Esophagus squamous epithelium (tissue), 5 donors: Measurements from ENCODE around the gene NLGN1. TPM values are rescaled to one million over a fixed set of nuclear protein-coding genes. Genes with fewer than 3 reads are reported as not detected.

Source experiments
- DNase-seq: peaks from one replicate; lab custom pipeline; 2025; lab: John Stamatoyannopoulos, UW
- H3K27ac ChIP-seq, 4 donors: fragments of 200-600 bp; sonication (generic); one replicate each; pipeline ENCODE4 v1.5.1; 2016 to 2019; ENCODE audit warnings: mild to moderate bottlenecking in 1 of 4
- H3K27me3 ChIP-seq, 4 donors: fragments of 200-600 bp; sonication (generic); 1 replicate in 3 of 4; 2 replicates in 1 of 4; pipeline versions ENCODE4 v1.5.1 to v1.6.0; 2017 to 2021; ENCODE audit warnings: antibody characterized with exemption in 1 of 4
- H3K36me3 ChIP-seq, 3 donors: fragments of 200-600 bp; sonication (generic); one replicate each; pipeline ENCODE4 v1.5.1; 2016 to 2019
- H3K4me1 ChIP-seq, 3 donors: fragments of 200-600 bp; sonication (generic); one replicate each; pipeline ENCODE4 v1.5.1; 2017 to 2019
- H3K4me3 ChIP-seq, 4 donors: fragments of 200-600 bp; sonication (generic); 1 replicate in 3 of 4; 2 replicates in 1 of 4; pipeline ENCODE4 v1.5.1; 2016 to 2019; ENCODE audit warnings: mild to moderate bottlenecking in 2 of 4, moderate library complexity in 1 of 4
- H3K9me3 ChIP-seq, 3 donors: fragments of 200-600 bp; sonication (generic); one replicate each; pipeline ENCODE4 v1.5.1; 2016 to 2019
- POLR2A ChIP-seq, 4 donors: fragments of 450-650 bp; IDR thresholded peaks; one replicate each; pipeline ENCODE4 v1.6.1; 2017; ENCODE audit warnings: antibody characterized with exemption in 4 of 4, mild to moderate bottlenecking in 4 of 4, moderate library complexity in 3 of 4
- WGBS, 2 donors: methylation state at CpG; one replicate each; pipeline ENCODE4 v1.1.5; 2018; 5-methylcytosine and 5-hydroxymethylcytosine counted together
- intact Hi-C: fragments of 100-400 bp; cut with DNase I; formaldehyde crosslinking; loops from one replicate; pipeline ENCODE4 v1.15.0; 2022
- total RNA-seq, 4 donors: library from RNA; depleted of rRNA; stranded (reverse); fragments of >200 nt; gene quantifications; one replicate each; pipeline ENCODE4 v1.1.0, GENCODE V29; 2016
- TF ChIP-seq, protein P1 (sequence below), 6 experiments: fragments of 450-650 bp in 4 of 6; fragments of 200-600 bp in 2 of 6; sonication (generic) in 2 of 6; IDR thresholded peaks; one replicate each; pipeline ENCODE4 v1.5.1; 2016 to 2019; ENCODE audit warnings: antibody characterized with exemption in 6 of 6, mild to moderate bottlenecking in 4 of 6, moderate library complexity in 4 of 6
- donor health status: DM: yes; HTN: yes; CAD: no.

The NLGN1 gene
- total RNA-seq, 4 donors from 2014 or later: 0.34 to 12.6 (median 2.9) TPM

DNA sequence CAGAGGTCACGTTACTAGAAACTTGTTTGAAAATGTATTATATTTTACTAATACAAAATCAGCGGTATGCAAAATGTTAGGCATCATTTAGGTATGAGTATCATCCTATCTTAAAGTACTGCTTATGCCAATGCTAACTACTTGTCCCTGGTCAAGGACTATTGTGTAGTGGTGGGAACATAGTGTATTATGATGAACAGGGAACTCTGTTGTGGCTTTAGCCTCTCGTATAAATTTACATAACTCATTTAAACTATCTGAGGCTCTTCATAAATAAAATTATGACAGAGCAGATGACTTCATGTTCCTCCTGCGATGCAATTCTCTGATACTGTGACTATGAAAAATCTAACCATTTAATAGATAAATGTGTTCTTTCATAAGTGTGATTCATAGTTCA lies 451.9 kb downstream of the NLGN1 start:
- no peak overlapping the region for H3K4me3 ChIP-seq
- no peaks in the 10 kb centered on the region for H3K4me1 ChIP-seq
- H3K27ac ChIP-seq: no peak overlapping the region
- WGBS, 2 donors: 66% methylated on average over 4 of the region's 4 CpGs
- intact Hi-C loops: no loop called here
- H3K27me3 ChIP-seq: no peaks in the 10 kb centered on the region
- H3K9me3 ChIP-seq: no peaks in the 10 kb centered on the region
- H3K36me3 ChIP-seq: no peaks in the 10 kb centered on the region
- no peak for TF ChIP-seq POLR2A (IDR thresholded peaks at IDR 0.05)
- TF ChIP-seq, protein P1, sequence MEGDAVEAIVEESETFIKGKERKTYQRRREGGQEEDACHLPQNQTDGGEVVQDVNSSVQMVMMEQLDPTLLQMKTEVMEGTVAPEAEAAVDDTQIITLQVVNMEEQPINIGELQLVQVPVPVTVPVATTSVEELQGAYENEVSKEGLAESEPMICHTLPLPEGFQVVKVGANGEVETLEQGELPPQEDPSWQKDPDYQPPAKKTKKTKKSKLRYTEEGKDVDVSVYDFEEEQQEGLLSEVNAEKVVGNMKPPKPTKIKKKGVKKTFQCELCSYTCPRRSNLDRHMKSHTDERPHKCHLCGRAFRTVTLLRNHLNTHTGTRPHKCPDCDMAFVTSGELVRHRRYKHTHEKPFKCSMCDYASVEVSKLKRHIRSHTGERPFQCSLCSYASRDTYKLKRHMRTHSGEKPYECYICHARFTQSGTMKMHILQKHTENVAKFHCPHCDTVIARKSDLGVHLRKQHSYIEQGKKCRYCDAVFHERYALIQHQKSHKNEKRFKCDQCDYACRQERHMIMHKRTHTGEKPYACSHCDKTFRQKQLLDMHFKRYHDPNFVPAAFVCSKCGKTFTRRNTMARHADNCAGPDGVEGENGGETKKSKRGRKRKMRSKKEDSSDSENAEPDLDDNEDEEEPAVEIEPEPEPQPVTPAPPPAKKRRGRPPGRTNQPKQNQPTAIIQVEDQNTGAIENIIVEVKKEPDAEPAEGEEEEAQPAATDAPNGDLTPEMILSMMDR (IDR thresholded peaks at IDR 0.05): no peak
- DNase-seq: no peak

DNA sequence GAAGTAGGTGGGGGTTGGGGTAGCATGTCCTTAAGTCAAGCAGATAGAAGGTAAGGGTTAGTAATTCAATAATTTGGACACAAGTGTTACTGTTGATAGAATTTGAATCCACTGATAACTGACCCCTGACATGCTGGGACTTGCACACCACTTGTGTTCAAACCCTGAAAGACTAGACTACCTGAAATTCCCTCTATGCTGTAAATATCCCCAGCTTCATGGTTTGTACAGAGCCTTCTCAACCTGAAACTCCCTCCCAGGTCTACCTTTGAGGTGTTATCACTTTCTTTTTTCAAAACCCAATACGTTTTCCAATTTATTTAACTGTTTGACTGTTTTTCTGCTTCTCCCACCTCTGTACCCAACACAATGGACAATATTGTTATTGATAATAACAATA lies 459.6 kb downstream of the NLGN1 start:
- TF ChIP-seq, protein P1 (IDR thresholded peaks at IDR 0.05): no peak
- TF ChIP-seq POLR2A (IDR thresholded peaks at IDR 0.05): no peak
- Histone ChIP-seq H3K36me3 (no peaks in the 10 kb centered on the region), H3K4me3 (no peak overlapping the region), H3K9me3 (no peaks in the 10 kb centered on the region), H3K4me1 (no peaks in the 10 kb centered on the region), H3K27ac (no peak overlapping the region), H3K27me3 (no peaks in the 10 kb centered on the region)
- DNase-seq: no peak
- 44 to 64% methylated on average over 1 of the region's 1 CpG for WGBS, 2 donors
- intact Hi-C loops: no loop called here

DNA sequence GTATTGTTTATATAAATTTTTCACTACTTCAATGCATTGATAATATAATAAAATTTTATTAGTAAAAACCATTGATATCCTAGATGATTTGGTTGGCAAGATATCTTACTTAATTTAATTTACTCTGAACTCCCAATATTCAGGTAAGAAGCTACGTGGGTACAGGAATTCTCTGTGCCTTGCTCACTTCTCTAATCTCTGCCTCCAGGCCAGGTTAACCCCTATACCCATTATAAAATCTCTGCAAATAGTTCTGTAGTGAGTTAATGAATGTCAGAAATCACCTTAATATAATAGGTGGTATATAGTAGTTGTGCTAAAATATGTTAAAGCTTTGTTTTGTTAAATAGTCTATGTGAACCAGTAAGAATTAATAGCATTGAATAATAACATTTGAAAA lies 465.2 kb downstream of the NLGN1 start:
- Histone ChIP-seq H3K4me1 (no peaks in the 10 kb centered on the region), H3K4me3 (no peak overlapping the region), H3K9me3 (no peaks in the 10 kb centered on the region), H3K36me3 (no peaks in the 10 kb centered on the region), H3K27ac (no peak overlapping the region), H3K27me3 (no peaks in the 10 kb centered on the region)
- 52 to 76% methylated on average over 1 of the region's 1 CpG for WGBS, 2 donors
- intact Hi-C loops: no loop called here
- no peak for TF ChIP-seq POLR2A (IDR thresholded peaks at IDR 0.05)
- TF ChIP-seq, protein P1 (IDR thresholded peaks at IDR 0.05): no peak
- DNase-seq: no peak

GRCh38 chr3:173863551-173863950 lies 466.0 kb downstream of the NLGN1 start:
- WGBS, 2 donors: 56 to 81% methylated on average over 2 of the region's 2 CpGs
- intact Hi-C loops: no loop called here
- H3K27me3 ChIP-seq: no peaks in the 10 kb centered on the region

DNA sequence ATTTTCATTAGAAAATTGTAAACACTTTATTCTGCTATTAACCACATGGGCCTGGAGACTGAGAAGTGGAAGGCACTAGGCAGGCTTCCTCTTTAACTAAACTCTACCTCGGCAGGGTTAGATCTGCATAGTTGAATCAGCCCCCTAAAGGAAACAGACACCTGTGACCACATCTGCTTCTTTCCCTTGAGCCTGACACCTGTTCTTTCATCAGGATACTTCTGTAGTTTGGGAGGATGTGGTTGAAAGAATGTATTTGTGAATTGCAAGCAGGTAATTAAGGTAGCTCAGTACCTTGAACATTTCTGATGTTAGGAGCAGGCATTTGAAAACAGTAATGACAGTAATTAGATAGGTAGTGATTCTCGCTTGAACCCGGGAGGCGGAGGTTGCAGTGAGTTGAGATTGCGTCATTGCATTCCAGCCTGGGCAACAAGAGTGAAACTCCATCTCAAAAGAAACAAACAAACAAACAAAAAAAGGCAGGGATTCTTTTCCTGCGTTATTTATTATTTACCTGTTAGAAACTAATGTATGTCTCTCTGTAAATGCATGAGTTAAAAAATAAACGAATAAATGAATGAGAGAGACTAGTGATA lies 468.5 kb downstream of the NLGN1 start:
- 70 to 76% methylated on average over 7 of the region's 7 CpGs for WGBS, 2 donors
- Histone ChIP-seq H3K9me3 (no peaks in the 10 kb centered on the region), H3K4me1 (no peaks in the 10 kb centered on the region), H3K27ac (no peak overlapping the region), H3K4me3 (no peak overlapping the region), H3K27me3 (no peaks in the 10 kb centered on the region), H3K36me3 (no peaks in the 10 kb centered on the region)
- intact Hi-C loops: no loop called here
- no peak for DNase-seq
- no peak for TF ChIP-seq POLR2A (IDR thresholded peaks at IDR 0.05)
- TF ChIP-seq, protein P1 (IDR thresholded peaks at IDR 0.05): no peak

More at GRCh38 chr3:173863551-173863950, 466.0 kb downstream of the NLGN1 start:
- Histone ChIP-seq H3K36me3 (no peaks in the 10 kb centered on the region), H3K9me3 (no peaks in the 10 kb centered on the region), H3K4me3 (no peak overlapping the region), H3K27ac (no peak overlapping the region), H3K4me1 (no peaks in the 10 kb centered on the region)
- TF ChIP-seq, protein P1 (IDR thresholded peaks at IDR 0.05): no peak
- no peak for TF ChIP-seq POLR2A (IDR thresholded peaks at IDR 0.05)
- no peak for DNase-seq
